Upper lobe of left lung (tissue), 4 donors: ENCODE results near the gene IL17RC.

ENCODE experiments used
- CTCF ChIP-seq, 6 experiments: fragments of 450-650 bp in 4 of 6; fragments of 200-600 bp in 2 of 6; sonication (generic) in 2 of 6; IDR thresholded peaks; one replicate each; pipeline ENCODE4 v1.5.1; 2016 to 2019; ENCODE audit warnings: antibody characterized with exemption in 6 of 6
- EP300 ChIP-seq, 4 donors: sonication (generic); formaldehyde crosslinking; IDR thresholded peaks; one replicate each; pipeline ENCODE4 v1.5.1; 2017; ENCODE audit warnings: antibody characterized with exemption in 4 of 4, control low read depth in 2 of 4
- POLR2A ChIP-seq, 4 donors: fragments of 450-650 bp; IDR thresholded peaks; one replicate each; pipeline ENCODE4 v1.5.1; 2016 to 2017; ENCODE audit warnings: antibody characterized with exemption in 4 of 4, mild to moderate bottlenecking in 2 of 4
- POLR2AphosphoS5 ChIP-seq, 2 donors: sonication (generic); formaldehyde crosslinking; IDR thresholded peaks; one replicate each; pipeline ENCODE4 v1.5.1; 2017; ENCODE audit warnings: antibody characterized with exemption in 2 of 2

DNA sequence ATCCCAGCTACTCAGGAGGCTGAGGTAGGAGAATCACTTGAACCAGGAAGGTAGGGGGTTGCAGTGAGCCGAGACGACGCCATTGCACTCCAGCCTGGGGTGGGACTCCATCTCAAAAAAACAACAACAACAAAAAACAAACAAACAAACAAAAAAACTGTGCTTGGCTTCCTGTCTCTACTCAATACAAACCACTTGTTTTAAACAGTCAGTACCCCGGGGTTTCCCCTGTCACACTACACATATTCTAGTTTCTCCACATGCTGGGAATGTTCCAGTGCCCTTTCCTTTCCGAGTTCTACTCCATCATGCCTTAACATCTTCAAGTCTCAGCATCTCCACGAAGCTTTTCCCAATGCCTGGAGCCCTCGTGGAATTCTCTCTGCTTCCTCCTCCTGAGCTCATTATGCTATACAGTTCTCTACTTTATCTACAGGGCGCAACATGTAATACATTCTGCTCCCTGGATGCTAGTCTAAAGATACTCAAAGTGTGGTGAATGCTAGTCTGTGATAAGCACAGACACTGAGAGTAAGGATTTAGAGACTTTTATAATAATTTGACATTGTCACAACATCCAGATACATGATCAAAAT, 61.9 kb downstream of the IL17RC start:
- no peak for TF ChIP-seq CTCF (IDR thresholded peaks at IDR 0.05)
- no peak for TF ChIP-seq POLR2AphosphoS5 (IDR thresholded peaks at IDR 0.05)
- TF ChIP-seq POLR2A (IDR thresholded peaks at IDR 0.05), result no peak
- TF ChIP-seq EP300 (IDR thresholded peaks at IDR 0.05), result no peak
